ENCODE data around the gene PLEKHA5.
A peak's percentile ranks its signal among the peaks of the same experiment; 100 is the strongest.
"Not testable (repeated sequence)": the region's sequence is repeated elsewhere in the genome, so short reads cannot be mapped to it uniquely, and the experiment has no call there.

Gene PLEKHA5

DNA sequence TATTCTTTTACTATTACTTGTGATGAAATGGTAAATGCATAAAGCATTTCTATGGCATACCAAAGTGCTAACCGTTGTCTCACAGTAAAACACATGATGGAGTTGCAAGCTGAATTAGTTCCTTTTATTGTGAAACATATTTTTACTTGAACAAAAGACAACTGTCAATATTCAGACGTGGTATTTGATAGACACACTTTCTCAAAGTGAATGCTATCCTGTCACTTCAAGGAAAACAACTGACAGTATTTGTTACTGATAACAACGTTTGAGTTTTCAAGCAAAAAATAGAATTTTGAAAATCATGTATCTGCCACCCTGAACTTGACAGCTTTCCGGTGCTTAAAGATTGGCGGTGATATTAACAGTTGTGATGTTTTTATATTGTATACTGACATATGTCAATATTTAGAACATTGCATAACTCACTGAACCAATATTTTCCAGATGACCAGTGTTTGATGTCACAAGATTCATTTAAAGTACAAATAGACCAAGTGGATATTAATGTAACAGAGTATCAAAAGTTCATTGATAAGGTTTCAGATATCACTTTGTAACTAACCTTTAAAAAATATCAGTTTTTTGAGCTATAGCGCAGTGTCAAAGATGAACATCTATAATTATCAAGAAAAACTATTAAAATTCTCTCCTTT, 156.4 kb downstream of the PLEKHA5 start:
- no peak for DNase-seq

DNA sequence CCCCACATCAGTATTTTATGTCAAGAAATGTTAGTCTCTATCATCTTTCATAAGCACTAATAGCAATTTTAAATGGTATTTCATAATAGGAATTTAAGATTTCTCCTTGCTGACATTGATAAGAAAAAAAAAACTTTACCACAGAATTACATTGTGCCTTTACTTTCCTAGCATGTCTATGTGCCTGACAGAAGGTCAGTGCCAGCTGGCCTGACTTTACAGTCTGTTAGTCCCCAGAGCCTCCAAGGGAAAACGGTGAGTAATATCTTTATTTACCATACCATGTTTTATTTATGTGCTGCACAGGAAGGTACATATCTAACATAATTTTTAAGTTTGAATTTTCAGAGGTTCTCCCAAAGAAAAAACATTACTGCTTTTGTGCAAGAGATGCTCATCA, 157.8 kb downstream of the PLEKHA5 start:
- DNase-seq = no peak

DNA sequence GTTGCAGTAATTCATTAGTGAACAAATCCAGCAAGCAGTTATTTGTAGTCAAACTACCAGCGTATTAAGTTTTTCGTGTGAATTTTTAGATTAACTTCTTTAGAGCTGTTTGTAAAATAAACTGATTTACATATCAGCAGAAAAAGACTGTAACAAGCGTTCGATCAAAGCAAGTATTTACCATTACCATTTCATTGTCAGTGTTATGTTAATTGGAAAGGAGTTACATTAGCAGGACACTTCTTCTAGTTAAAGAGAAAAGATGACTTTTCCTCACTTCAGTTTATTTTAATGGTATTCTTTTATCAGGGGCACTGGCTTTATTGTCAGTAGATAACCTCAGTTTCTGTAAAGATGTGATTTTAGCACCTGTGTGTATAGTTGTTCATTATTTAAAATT, 158.6 kb downstream of the PLEKHA5 start:
- DNase-seq = no peak

GRCh38 chr12:19288603-19289244, 159.2 kb downstream of the PLEKHA5 start:
- peak; percentile 8 for DNase-seq

DNA sequence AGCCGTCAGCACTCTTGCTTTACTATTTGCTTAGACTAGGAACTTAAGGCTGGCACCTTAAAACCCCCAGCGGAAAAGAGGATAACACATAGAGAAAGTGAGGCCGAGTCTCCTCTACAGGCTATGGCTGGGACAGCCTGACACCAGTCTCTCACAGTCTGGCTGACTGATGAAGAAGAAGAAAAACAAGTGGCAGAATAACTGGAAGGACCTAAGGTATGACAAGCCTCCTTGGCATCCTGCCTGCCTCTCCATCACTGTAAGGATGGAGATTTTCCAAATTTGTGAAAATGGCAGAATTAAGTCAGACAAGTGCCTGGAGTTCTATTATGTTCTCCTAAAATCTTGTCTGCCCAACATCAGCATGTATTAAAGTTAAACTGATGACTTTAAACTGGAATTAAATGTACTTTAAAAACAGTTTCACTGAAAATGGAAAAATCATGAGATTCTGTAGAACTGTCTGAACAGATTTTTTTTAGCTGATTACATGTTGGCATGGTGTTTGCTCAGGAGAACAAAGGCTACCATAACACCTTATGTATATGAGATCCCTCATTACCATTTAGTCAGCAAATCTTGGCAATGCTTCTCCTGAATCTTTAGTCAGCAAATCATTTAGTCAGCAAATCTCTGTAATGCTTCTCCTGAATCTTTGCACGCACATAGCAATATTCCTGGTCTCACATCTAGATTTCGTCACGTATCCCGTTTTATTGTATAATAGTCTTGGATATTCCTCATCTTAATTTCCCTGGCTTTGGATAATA, 169.5 kb downstream of the PLEKHA5 start:
- DNase-seq = no peak

- DNase-seq = no peak
Observed at GRCh38 chr12:19299765-19300164, 170.2 kb downstream of the PLEKHA5 start.

DNA sequence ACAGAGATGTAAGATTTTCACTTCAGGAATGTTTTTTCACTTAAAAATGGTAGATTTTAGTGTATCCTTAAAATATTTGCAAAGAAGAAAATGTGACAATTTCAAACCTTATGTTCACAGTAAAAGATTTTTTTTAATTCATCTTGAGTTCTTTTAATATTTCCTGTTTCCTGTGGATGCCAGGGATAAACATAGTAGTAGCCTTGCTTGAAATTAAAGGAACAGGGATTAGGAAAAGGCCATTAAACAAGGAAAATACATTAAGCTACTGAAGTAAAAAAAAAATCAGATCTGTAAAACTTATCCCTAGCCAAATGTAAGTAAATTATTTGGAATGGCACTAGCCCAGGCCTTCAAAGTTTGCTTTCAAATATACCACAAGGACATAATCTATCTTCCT, 171.7 kb downstream of the PLEKHA5 start:
- no peak for DNase-seq

DNA sequence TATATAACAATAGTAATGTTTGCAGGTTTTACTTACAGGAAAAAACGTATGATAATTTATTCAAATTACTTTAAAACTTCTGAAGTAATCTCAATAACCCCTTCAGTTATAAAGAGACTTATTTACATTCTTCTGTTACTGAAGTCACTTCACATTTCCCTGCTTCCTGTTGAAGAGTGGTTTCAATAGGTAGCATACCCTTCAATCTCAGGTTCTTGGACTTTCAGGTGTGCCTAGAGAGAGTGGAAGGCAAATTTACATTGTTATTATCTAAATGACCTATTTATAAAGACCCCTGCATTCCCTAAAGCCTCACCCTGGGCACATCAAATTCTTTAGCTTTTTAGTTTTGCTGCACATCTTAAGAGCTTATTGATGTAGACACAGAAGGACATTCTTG, 172.2 kb downstream of the PLEKHA5 start:
- no peak for DNase-seq

DNA sequence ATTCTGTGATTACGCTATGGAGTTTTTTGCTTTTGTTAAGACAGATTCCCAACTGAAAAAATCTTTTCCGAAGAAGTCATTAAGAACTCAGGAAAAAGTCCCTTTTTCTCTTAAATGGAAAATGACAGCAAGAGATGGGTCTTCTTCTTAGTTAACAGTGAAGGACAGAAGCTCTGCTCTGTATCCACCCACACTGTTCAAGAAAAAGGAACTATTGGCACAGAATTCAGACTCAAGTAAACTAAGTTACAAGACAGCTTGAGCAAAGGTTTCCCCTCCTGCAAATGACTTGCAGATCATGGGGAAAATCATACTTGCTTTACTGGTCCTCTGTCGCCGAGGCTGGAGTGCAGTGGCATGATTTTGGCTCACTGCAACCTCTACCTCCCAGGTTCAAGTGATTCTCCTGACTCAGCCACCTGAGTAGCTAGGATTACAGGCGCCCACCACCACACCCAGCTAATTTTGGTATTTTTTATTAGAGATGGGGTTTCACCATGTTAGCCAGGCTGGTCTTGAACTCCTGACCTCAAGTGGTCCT, 172.6 kb downstream of the PLEKHA5 start:
- no peak for DNase-seq

DNA sequence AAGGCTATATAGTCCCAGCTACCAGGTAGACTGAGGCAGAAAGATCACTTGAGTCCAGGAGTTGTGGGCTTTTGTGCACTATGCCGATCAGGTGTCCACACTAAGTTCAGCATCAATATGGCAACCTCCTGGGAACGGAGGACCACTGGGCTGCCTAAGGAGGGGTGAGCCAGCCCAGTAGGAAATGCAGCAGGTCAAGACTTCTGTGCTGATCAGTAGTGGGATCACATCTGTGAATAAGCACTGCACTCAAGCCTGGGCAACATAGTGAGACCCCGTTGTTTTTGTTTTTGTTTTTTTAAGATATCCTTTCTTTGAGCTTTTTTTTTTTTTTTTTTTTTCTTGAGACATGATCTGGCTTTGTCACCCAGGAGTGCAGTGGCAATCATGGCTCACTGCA, 174.0 kb downstream of the PLEKHA5 start:
- DNase-seq = no peak

- DNase-seq = no peak
Observed at GRCh38 chr12:19304149-19304750, 174.7 kb downstream of the PLEKHA5 start.

DNA sequence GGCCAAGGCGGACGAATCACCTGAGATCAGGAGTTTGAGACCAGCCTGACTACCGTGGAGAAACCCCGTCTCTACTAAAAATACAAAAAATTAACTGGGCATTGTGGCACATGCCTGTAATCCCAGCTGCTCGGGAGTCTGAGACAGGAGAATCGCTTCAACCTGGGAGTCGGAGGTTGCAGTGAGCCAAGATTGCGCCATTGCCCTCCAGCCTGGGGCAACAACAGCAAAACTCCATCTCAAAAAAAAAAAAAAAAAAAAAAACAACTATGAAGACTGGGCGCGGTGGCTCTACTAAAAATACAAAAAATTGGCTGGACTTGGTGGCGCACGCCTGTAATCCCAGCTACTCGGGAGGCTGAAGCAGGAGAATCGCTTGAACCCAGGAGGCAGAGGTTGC, 176.1 kb downstream of the PLEKHA5 start:
- not testable (repeated sequence) for DNase-seq

DNA sequence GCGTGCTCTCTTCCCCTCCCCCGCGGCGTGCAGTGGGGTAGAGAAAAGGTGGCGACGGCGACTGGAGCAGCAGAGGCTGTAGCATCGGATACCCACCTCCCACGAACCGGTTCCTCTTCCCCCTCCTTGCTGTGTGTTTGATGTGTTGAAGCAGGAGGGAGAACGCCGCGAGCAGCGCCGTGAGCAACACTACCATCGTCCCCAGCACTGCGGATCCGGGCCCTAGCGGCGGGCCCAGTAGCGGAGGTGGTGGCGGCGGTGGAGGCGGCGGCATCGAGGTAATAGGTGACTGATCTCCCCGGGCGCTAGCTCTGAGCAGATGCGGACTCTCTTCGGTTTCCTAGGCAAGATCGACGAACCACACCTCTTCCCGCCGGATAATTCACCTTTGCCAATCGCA, 176.8 kb downstream of the PLEKHA5 start:
- DNase-seq = no peak

DNA sequence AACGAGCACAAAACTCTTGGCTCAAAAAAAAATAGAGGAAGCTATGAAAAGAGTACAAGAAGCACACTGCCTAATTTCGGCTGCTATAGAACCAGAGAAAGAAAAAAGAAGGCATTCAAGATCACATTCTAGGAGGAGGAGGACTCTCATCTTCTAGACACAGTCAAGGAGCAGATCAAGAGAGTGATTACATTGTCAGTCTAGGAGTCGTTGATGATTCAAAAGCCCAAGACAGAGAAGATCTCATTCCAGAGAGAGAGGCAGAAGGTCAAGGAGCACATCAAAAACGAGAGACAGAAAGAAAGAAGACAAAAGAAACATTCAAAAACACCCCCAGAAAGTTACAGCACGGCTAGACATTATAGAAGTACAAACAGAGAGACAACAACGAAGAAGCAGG, 177.9 kb downstream of the PLEKHA5 start:
- no peak for DNase-seq

- DNase-seq = no peak
Observed at GRCh38 chr12:19311165-19311564, 181.6 kb downstream of the PLEKHA5 start.

DNA sequence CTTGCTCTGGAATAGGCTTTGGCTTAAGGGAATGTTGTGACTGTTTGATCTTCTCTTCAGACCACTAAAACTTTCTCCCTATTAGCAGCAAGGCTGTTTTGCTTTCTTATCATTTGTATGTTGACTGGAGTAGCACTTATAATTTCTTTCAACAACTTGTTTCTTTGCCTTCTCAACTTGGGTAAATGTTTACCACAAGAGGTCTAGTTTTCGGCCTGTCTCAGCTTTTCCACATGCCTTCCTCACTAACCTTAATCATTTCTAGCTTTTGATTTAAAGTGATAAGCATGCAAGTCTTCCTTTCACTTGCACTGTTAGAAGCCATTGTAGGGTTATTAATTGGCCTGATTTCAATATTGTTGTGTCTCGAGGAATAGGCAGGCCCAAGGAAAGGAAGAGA, 183.1 kb downstream of the PLEKHA5 start:
- DNase-seq = no peak

DNA sequence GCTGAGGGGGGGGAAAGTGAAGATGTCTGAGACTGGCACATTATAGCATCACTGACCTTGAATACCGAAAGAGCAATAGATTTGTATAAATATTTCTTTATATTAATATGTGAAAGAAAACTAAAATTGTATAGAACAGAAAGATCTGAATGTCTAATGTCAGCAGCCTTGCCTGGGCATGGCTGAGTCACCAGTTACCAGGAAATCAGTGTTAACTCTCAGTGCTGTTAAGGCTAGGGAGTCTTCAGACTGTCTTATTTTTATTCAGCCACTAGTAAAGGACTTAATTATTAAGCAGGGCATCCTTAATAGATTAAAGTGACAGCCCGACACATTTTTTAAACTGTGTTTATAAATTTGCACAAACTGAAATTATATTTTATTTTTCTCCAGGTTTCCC, 186.9 kb downstream of the PLEKHA5 start:
- no peak for DNase-seq

GRCh38 chr12:19322376-19322775, 192.8 kb downstream of the PLEKHA5 start:
- no peak for DNase-seq

GRCh38 chr12:19323805-19324204, 194.3 kb downstream of the PLEKHA5 start:
- DNase-seq = no peak

DNA sequence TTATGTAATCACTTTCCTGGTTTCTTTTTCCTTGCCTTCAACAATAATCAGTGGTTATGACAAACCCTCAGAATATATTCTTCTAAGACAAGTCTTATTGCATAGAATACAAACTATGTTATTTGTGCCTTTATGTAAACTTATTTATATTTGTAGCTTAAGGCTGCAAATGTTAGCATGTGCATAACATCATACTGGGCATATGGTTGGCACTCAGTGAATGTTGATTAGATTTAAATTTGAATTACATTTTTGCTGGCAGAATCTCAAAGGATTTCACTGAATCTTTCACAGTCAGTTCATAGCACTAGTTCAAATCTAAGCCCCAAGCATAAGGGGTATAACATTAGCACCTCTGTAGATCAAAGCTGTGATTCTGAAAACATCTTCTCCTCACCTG, 196.6 kb downstream of the PLEKHA5 start:
- no peak for DNase-seq

DNA sequence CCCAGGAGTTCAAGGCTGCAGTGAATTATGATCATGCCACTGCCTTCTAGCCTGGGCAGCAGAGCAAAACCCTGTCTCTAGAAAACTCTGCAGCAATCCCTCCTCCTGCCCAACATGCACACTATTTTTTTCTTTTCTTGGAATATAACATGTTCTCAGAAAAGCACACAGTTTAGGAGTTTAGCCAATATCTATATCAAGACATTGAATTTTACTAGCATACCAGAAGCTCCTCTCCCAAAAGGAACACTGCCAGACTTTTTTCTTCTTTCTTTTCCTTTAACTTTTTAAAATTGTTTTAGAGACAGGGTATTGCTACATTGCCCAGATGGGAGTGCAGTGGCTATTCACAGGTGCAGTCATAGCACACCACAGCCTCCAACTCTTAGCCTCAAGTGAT, 202.7 kb downstream of the PLEKHA5 start:
- DNase-seq = no peak

- no peak for DNase-seq
Observed at GRCh38 chr12:19338405-19338804, 208.9 kb downstream of the PLEKHA5 start.

DNA sequence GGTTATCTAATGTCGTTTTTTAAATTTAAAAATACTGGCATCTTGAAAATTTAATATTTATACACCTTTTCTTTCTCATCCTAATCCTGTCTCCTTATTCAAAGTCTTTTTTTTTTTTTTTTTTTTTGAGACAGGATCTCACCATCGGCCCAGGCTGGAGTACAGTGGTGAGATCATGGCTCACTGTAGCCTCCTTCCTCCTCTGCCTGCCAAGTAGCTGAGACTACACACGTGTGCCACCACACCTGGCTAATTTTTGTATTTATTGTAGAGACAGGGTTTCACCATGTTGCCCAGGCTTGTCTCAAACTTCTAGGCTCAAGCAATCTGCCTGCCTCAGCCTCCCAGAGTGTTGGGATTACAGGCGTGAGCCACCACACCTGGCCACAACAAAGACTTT, 221.3 kb downstream of the PLEKHA5 start:
- DNase-seq = not testable (repeated sequence)

- no peak for DNase-seq
Observed at GRCh38 chr12:19351346-19351745, 221.8 kb downstream of the PLEKHA5 start.
